Myocyte (in vitro differentiated cells): Measurements from ENCODE around the gene ABR. TPM values are rescaled to one million over a fixed set of nuclear protein-coding genes. Genes with fewer than 3 reads are reported as not detected.

Experiments used
- DNase-seq: peaks from one replicate; pipeline ENCODE4 v3.0.0-alpha.2; 2012; ENCODE audit warnings: low read depth
- microRNA-seq: library from miRNA; unstranded; fragments of <30 nt; microRNA quantifications from one replicate; pipeline ENCODE4, GENCODE V29; 2016
- total RNA-seq: library from RNA; depleted of rRNA; stranded (reverse); fragments of >200 nt; gene quantifications from 2 replicates; pipeline ENCODE4 v1.2.3, GENCODE V29; 2014

ABR gene
- total RNA-seq, 1 donor from 2014 or later: 71.9 TPM

DNA sequence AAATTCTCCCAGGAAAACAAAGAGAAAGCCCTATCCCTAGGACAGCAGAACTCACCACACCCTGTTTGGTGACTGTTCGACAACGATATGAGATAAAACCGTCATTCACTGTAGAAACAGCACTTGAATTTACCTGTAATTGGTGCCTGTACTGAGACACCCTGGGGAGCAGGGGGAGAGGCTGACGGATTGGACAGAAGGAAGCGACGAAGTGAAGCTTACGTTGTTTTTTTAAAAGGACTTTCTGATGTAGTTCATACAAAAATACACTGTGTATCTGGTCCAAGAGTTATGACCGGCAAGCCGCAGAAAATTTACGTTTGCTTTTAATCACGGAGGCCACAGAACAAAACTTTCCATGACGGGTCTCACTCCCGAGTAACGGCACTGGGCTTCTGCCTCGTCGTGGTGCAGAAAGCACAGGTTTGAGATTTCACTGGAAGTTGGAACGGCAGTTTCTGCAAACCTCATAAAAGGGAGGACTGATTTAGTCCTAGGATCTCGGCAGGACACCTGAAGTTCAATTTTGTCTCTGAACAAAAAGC lies 209.9 kb downstream of the ABR start:
- no peak for DNase-seq

GRCh38 chr17:968812-969730 lies 210.7 kb downstream of the ABR start:
- no peak for DNase-seq

- no peak for DNase-seq
Measured at GRCh38 chr17:967122-967521, 212.7 kb downstream of the ABR start.

DNA sequence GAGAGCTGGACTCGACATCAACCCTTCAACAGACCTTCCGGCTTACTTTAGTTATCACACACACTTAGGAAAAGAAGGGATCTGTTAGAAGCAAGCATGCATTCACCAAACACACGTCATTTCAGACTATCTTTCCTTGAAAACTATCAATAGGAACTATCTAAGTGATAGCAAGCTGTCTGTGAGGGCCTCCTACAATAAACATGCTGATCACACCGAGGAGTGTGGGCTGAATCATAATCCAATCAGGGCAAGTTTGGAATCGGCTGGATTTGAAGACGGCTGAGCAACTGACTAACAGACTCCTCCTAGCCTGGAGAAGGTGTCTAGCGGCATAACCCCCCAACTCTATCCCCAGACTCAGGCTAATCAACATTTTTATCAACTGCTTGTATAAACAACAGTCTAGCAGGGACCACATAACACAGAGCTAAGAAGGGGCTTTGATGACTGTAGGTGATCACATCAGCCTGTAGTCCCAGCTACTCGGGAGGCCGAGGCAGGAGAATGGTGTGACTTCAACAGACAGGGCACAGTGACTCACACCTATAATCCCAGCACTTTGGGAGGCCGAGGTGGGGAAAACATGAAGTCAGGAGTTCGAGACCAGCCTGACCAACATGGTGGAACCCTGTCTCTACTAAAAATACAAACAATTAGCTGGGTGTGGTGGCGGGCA lies 214.3 kb downstream of the ABR start:
- no peak for DNase-seq

- DNase-seq: no peak
Measured at GRCh38 chr17:964876-965275, 214.9 kb downstream of the ABR start.

DNA sequence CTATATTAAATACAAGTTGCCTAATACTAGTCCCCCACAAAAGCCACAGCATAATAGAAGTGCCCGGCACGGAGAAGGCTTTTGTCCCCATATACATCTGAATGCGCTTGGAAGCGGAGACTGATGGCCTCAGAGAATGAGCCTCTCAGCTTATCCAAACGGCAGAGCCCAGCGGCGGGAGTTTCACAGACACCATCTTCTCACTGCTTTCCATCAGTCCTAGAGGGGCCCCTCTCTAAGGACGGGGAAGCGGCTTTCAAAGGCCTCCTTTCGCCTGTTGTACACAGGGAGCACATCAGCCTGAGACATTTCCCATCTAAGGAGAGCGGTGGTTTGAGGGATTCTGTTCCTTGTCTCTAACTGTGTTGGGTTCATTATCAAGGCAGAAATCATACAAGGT lies 217.1 kb downstream of the ABR start:
- no peak for DNase-seq

DNA sequence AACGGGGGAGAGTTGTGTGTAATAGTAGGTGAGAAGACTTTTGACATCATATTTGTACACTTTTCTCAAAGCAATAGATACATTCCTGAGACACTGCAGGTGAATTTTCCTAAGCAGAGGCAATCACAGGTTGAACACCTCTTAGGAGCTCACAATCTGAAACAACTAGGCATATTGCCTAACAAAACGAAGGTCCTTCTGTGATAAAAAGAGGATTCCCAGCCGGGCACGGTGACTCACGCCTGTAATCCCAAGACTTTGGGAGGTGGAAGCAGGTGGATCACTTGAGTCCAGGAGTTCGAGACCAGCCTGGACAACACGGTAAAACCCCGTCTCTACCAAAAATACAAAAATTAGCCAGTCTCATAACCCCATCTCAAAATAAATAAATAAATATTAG lies 217.6 kb downstream of the ABR start:
- DNase-seq: no peak

DNA sequence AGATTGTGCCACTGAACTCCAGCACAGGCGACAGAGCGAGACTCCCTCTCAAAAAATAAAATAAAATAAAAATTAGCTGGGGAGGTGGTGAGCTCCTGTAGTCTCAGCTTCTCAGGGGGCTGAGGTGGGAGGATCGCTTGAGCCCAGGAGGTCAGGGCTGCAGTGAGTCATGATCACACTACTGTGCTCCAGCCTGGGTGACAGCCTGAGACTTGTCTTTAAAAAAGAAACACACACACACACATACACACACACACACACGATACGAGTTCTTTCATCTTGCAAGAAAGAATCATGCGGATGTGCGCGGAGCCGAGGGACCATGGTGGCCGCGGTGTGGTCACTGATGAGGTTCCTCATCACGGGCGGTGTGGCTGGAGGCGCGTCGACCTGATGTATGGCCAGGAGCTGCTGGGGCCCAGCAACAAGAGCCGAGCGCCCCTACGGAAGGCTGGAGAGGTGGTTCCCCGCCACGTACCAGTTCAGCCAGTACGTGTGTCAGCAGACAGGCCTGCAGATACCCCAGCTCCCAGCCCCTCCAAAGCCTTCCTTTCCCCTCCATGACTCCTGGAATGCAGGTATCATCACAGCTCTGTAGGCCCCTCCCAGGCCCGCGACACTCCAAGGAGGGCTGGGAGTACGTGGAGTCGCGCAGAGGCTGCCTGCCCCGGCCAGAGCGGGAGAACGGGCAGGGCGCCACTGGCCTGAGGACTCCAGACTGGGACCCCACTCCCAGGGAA lies 220.9 kb downstream of the ABR start:
- DNase-seq: no peak

- peak; percentile 62 for DNase-seq
Measured at GRCh38 chr17:957856-958421, 221.8 kb downstream of the ABR start.

- DNase-seq: no peak
Measured at GRCh38 chr17:956905-957304, 222.9 kb downstream of the ABR start.

DNA sequence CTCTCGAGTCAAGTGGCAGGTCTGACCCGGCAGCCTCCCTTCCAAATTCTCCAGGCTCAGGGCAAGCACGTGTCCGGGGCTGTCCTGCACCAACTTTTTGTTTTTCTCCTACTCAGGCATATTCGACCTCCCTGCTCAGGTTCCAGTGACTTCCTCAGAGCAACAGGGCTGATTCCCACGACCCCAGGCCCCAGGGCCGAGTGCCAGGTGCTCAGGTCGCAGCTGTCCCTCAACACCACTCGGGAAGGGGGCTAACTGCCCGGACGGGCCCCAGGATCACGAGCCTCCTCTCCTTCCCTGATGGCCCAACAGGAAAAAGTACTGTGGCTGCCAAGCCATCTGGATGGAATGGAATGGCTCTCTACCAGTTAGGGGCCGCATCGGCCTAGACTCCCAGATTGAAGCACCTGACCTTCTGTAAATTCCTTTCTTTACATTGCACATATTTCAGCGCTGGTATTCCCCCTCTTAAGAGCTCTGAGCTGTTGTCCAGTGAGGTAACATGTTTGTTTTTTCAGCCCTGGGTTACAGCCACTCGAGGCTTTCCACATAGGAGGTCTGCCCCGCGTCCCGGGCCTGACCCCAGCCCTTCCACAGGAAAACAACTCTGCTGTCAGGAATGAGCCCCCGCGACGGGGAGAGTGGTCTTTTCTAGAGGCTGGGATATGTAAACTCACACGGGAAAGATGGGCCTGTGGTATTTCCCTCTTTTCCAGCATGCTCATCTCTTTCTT lies 225.2 kb downstream of the ABR start:
- DNase-seq: no peak

GRCh38 chr17:953767-954166 lies 226.0 kb downstream of the ABR start:
- DNase-seq: no peak

Small RNAs within 50 kb of the gene (microRNA-seq; reads per million reads assigned to microRNA genes)
- gene MIR3183: not detected

Other genes starting within 250 kb of the ABR start
- gene NXN, start 200.2 kb downstream of the ABR start, total RNA-seq: 9.6 and 17.2 TPM in 2 replicates
- 35.8 and 36.7 TPM in 2 replicates for gene TIMM22, start 182.9 kb downstream of the ABR start, total RNA-seq
- gene BHLHA9, start 90.5 kb upstream of the ABR start, total RNA-seq: not detected in 2 replicates
- gene TRARG1, start 99.7 kb upstream of the ABR start, total RNA-seq: not detected in 2 replicates
- gene YWHAE, start 220.2 kb upstream of the ABR start, total RNA-seq: 680 and 704 TPM in 2 replicates